ENCODE results near the gene SERPINA9. TPM values are rescaled to one million over a fixed set of nuclear protein-coding genes. Genes with fewer than 3 reads are reported as not detected.
"Not testable (repeated sequence)": the region's sequence is repeated elsewhere in the genome, so short reads cannot be mapped to it uniquely, and the experiment has no call there.

SERPINA9 gene
- total RNA-seq, 3 donors from 2014 or later = not detected

DNA sequence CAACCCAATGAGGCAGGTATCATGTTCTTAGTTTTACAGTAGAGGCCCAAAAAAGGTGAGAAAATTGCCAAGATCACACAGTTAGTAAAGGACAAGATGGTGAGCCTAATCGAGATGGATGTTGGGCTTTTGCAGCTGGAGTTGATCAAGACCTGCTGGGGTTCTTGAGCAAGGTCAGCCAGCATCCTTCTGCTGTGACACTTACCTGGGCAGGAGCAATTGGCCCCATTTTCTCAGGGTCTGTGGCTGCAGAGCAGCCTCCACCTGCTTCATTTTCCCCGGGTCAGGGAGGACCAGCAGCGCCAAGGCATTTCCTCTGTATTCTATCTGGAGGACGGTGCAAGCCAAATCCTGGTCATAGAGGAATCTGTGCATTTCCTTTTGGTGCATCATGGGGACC lies 29.9 kb downstream of the SERPINA9 start:
- Mint-ChIP-seq H3K4me3 (no peak overlapping the region), H3K9me3 (no peaks in the 10 kb centered on the region), H3K4me1 (ENCODE audit: low read depth) (no peaks in the 10 kb centered on the region), H3K36me3 (ENCODE audit: insufficient read depth) (no peaks in the 10 kb centered on the region), H3K27me3 (ENCODE audit: low read depth) (no peaks in the 10 kb centered on the region)
- ATAC-seq = no peak
- DNase-seq = no peak

DNA sequence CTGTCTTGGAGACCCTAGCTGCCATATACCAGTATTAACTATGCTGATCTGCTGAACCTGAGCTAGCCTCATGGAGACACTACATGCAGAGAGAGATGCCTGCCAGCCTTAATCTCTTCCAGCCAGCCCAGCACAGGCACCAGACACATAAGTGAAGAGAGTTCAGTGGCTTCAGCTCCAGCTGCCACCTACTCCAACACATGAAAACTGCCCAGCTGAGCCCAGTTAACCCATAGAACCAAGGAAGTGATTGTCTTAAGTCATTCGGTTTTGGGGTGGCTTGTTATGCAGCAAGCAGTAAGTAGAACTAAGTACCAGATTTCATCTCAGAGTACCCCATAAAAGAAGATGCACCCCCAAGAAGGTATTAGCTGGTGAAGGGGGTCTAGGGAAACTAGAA lies 31.0 kb downstream of the SERPINA9 start:
- Mint-ChIP-seq H3K36me3 (ENCODE audit: insufficient read depth) (no peaks in the 10 kb centered on the region), H3K27me3 (ENCODE audit: low read depth) (no peaks in the 10 kb centered on the region), H3K9me3 (no peaks in the 10 kb centered on the region), H3K4me3 (no peak overlapping the region), H3K4me1 (ENCODE audit: low read depth) (no peaks in the 10 kb centered on the region)
- DNase-seq (no peak), ATAC-seq (no peak)

DNA sequence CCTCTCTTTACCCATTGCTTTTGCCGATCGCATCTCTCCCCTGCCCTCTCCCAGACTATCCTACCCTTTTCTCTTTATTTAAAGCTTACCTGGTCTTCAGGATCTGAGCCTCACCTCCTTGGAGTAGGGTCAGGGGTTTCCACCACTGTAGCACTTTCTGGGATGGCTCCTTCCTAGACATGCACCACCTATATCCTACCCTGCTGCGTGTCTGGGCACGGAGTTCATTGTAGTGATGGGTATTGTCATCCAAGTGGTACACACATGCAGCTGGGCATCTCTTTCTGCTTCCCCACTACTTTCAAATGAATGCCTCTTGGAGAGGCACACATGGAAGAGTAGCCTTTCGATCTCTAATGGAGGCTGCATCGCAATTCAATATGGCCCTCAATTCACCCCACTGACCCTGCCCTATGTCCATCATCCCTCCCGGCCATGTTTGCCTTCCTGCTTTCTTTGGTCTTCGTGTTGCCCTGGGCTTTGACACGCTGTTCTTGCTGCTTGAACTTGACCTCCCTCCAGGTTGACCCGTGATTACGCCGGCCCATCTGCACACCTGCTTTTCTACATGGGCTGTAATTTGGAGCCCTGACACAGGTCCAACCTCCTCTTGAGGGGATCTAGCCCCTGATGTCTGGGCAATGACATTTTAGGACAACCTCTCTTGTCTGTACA lies 34.3 kb downstream of the SERPINA9 start:
- no peak for ATAC-seq
- no peaks in the 10 kb centered on the region for H3K27me3 Mint-ChIP-seq (ENCODE audit: low read depth)
- no peak for DNase-seq
- H3K4me1 Mint-ChIP-seq (ENCODE audit: low read depth) = no peaks in the 10 kb centered on the region
- no peak overlapping the region for H3K4me3 Mint-ChIP-seq
- H3K36me3 Mint-ChIP-seq (ENCODE audit: insufficient read depth) = no peaks in the 10 kb centered on the region
- H3K9me3 Mint-ChIP-seq = no peaks in the 10 kb centered on the region

DNA sequence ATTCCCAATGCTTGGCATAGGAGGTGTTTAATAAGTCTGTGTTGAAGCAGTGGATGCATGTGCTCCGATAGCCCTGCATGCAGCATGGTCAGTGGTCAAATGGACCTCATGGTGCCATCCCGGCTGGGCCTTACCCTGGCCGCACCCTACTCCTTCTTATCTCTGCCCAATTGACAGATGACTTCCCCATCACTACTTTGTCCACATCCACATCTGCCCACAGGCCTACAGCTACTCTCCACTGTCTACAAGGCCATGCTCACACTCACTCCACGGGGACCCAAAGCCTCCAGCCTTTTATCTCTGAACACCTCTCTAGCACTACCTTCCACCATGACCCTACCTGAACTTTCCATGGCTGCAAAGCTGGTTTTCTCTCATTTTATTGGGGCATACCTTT lies 34.9 kb downstream of the SERPINA9 start:
- Mint-ChIP-seq H3K4me3 (no peak overlapping the region), H3K36me3 (ENCODE audit: insufficient read depth) (no peaks in the 10 kb centered on the region), H3K27me3 (ENCODE audit: low read depth) (peaks cover 2% of the 10 kb centered on the region), H3K9me3 (no peaks in the 10 kb centered on the region), H3K4me1 (ENCODE audit: low read depth) (no peaks in the 10 kb centered on the region)
- DNase-seq = no peak
- ATAC-seq = no peak

DNA sequence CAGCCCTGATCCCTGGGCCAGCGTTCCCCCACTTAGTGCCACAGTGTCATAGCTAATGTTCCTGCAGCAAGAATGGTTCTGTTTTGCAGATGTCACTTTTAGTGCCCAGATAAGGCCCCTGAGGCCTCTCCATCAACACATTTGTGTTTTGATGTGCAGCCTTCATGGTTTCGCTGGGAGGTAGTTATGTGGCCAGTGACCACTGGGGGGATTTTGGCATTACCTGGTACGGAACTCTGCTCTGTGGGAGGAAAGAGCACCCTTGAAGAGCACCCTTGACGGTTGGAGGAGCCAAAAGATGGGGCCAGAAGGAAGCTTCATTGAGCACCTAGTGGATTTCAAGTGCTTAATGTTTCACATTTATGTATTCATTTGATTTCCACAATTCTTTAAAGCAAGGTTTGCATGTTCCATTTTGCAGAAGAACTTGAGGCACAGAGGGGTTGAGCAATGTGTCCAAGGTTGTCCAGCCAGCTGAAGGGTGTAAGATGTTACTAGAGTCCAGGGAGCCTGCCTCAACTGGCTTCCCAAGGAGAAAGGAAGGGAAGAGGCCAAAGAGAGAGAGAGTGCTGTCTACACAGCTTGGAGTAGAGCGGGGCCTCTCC lies 36.4 kb downstream of the SERPINA9 start:
- Mint-ChIP-seq H3K4me3 (no peak overlapping the region), H3K9me3 (no peaks in the 10 kb centered on the region)
- no peak for ATAC-seq

GRCh38 chr14:94428610-94429009 lies 47.4 kb downstream of the SERPINA9 start:
- Mint-ChIP-seq H3K27me3 (ENCODE audit: low read depth) (peaks cover 10% of the 10 kb centered on the region), H3K36me3 (ENCODE audit: insufficient read depth) (no peaks in the 10 kb centered on the region), H3K4me1 (ENCODE audit: low read depth) (no peaks in the 10 kb centered on the region), H3K4me3 (no peak overlapping the region), H3K9me3 (peaks cover 5% of the 10 kb centered on the region)
- ATAC-seq = no peak
- DNase-seq = no peak

More for the DNA sequence above, 36.4 kb downstream of the SERPINA9 start:
- Mint-ChIP-seq H3K4me1 (ENCODE audit: low read depth) (no peaks in the 10 kb centered on the region), H3K27me3 (ENCODE audit: low read depth) (peaks cover 8% of the 10 kb centered on the region), H3K36me3 (ENCODE audit: insufficient read depth) (no peaks in the 10 kb centered on the region)
- no peak for DNase-seq

GRCh38 chr14:94427016-94427613 lies 48.9 kb downstream of the SERPINA9 start:
- H3K4me1 Mint-ChIP-seq (ENCODE audit: low read depth) = no peaks in the 10 kb centered on the region
- peaks cover 5% of the 10 kb centered on the region for H3K9me3 Mint-ChIP-seq
- ATAC-seq = no peak
- H3K4me3 Mint-ChIP-seq = no peak overlapping the region
- no peaks in the 10 kb centered on the region for H3K36me3 Mint-ChIP-seq (ENCODE audit: insufficient read depth)
- no peak for DNase-seq
- peaks cover 17% of the 10 kb centered on the region for H3K27me3 Mint-ChIP-seq (ENCODE audit: low read depth)

DNA sequence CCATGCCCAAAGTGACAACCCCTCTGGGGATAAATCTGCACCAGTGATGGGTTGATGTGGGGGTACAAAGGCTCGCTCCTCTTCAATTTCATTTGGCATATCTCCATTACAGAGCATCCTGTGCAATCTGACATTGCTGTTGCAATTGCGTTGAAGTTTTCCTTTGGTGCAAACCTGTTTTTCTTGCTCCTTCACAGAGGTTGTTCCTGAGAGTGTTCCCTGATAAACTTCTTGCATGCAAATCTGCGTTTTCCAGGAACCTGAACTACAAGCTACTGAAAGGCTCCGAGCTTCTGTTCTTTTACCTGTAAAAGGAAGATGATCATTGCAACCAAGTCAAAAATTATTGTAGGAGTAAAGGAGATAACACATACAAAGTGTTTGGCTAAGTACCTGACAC lies 49.5 kb downstream of the SERPINA9 start:
- no peak for DNase-seq
- no peak overlapping the region for H3K4me3 Mint-ChIP-seq
- ATAC-seq = no peak
- peaks cover 17% of the 10 kb centered on the region for H3K27me3 Mint-ChIP-seq (ENCODE audit: low read depth)
- no peaks in the 10 kb centered on the region for H3K36me3 Mint-ChIP-seq (ENCODE audit: insufficient read depth)
- peaks cover 5% of the 10 kb centered on the region for H3K9me3 Mint-ChIP-seq
- H3K4me1 Mint-ChIP-seq (ENCODE audit: low read depth) = no peaks in the 10 kb centered on the region

DNA sequence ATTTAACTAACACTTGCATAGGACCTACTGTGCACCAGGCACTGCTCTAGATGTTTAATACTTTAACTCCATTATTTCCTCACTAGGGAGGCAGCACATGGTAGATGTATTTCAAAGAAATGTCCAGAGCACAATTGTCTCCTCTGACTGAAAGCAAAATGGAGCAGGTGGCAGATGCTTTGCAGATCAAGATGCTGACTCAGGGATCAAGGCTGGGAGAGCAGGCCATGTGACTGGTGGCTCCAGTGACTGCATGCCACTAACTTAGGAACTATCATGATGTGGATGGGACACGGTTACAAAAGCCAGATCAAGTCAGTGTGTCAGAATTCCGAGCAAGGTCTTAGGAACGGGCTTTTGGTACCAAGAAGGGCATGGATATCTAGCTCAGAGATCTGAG lies 51.6 kb downstream of the SERPINA9 start:
- DNase-seq (no peak), ATAC-seq (no peak)
- Mint-ChIP-seq H3K36me3 (ENCODE audit: insufficient read depth) (no peaks in the 10 kb centered on the region), H3K4me1 (ENCODE audit: low read depth) (no peaks in the 10 kb centered on the region), H3K9me3 (no peaks in the 10 kb centered on the region), H3K4me3 (no peak overlapping the region), H3K27me3 (ENCODE audit: low read depth) (peaks cover 17% of the 10 kb centered on the region)

- no peak for DNase-seq
- Mint-ChIP-seq H3K27me3 (ENCODE audit: low read depth) (peaks cover 17% of the 10 kb centered on the region), H3K4me3 (no peak overlapping the region), H3K9me3 (peaks cover 1% of the 10 kb centered on the region), H3K4me1 (ENCODE audit: low read depth) (no peaks in the 10 kb centered on the region), H3K36me3 (ENCODE audit: insufficient read depth) (no peaks in the 10 kb centered on the region)
- ATAC-seq = no peak
Observed at GRCh38 chr14:94423453-94424056, 52.4 kb downstream of the SERPINA9 start.

DNA sequence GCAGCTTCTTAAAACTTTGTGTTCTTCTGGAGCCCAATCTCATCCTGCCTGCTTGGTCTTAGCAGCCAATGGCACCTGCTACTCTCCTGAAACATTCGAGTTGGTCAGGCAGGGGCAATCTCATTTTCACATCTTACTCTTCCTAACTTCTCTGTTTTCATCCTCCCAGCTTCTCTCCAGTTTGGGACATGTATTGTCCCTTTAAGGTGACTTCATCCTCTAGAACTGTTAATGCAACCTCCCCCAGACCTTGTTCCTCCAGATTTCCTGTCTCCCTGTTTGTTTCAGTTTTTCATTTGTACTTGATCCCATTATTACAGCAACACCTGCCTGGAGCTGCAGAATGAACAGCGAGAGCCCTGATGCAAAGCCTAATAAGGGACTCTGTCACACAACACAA lies 54.7 kb downstream of the SERPINA9 start:
- H3K9me3 Mint-ChIP-seq = peaks cover 7% of the 10 kb centered on the region
- no peak overlapping the region for H3K4me3 Mint-ChIP-seq
- DNase-seq = no peak
- ATAC-seq = no peak
- no peaks in the 10 kb centered on the region for H3K36me3 Mint-ChIP-seq (ENCODE audit: insufficient read depth)
- no peaks in the 10 kb centered on the region for H3K4me1 Mint-ChIP-seq (ENCODE audit: low read depth)
- peaks cover 17% of the 10 kb centered on the region for H3K27me3 Mint-ChIP-seq (ENCODE audit: low read depth)

DNA sequence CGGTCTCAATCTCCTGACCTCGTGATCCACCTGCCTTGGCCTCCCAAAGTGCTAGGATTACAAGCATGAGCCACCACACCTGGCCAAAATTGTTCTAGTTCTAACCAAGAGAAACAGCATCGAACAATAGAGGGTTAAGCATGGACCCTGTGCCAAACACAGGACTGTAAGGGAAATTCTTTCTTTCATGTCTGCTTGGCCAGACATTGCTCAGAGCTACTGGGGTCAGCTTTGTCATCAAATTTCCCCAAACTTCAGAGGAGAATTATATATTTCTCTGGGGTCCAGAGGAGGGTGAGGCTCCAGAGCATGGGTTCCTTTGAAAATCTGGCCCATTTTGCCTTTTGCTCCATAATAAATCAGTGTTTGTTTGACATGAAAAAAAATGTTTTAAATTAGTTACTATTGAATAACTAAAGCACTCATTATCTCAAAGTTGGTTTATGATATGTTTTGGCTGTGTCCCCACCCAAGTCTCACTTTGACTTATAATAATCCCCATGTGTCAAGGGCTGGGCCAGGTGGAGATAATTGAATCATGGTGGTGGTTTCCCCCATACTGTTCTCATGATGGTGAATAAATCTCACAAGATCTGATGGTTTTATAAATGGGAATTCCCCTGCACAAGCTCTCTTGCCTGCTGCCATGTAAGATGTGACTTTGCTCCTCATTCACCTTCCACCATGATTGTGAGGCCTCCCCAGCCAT lies 58.3 kb downstream of the SERPINA9 start:
- H3K4me3 Mint-ChIP-seq; ATAC-seq; H3K4me1 Mint-ChIP-seq (ENCODE audit: low read depth); DNase-seq; H3K36me3 Mint-ChIP-seq (ENCODE audit: insufficient read depth): not testable (repeated sequence)
- Mint-ChIP-seq H3K27me3 (ENCODE audit: low read depth) (peaks cover 16% of the 10 kb centered on the region), H3K9me3 (peaks cover 11% of the 10 kb centered on the region)

Data from activated T-cell treated with anti-CD3 and anti-CD28 coated beads, Interleukin-2, amount 50 U/mL, for 4 hours (primary cell).